Caco-2 (cell line): ENCODE results near the gene REEP6. TPM values are rescaled to one million over a fixed set of nuclear protein-coding genes. Genes with fewer than 3 reads are reported as not detected.

Experiments
- BruUV-seq: library from RNA; stranded (reverse); fragments of 400-500 nt; replicated peaks from 2 replicates; lab custom pipeline; 2021; lab: Mats Ljungman, UMichigan
- CTCF ChIA-PET: fragments of 300-600 bp; sonication (Branson Sonifier 250); formaldehyde crosslinking; loops from one replicate; lab custom pipeline; 2022; ENCODE audit warnings: antibody characterized with exemption; lab: Charles Lee
- POLR2A ChIA-PET: fragments of 300-600 bp; sonication (Branson Sonifier 250); formaldehyde crosslinking; loops from one replicate; lab custom pipeline; 2022; ENCODE audit warnings: antibody characterized with exemption; lab: Charles Lee
- DNase-seq, 2 experiments: peaks; one replicate each; pipeline versions ENCODE4 v3.0.0 to v3.0.0-alpha.2; 2020 to 2022
- H3K27me3 ChIP-seq: replicated peaks from 2 replicates; pipeline ENCODE4 v1.6.0; 2011; ENCODE audit warnings: low read length; ENCODE audit not compliant: control insufficient read depth, insufficient read depth
- H3K36me3 ChIP-seq: 2 replicates; pipeline ENCODE4 v1.5.1; 2011; ENCODE audit warnings: low read length; ENCODE audit not compliant: control insufficient read depth, insufficient read depth
- H3K4me1 ChIP-seq: fragments of 250-450 bp; sonication (Bioruptor Pico); 2 replicates; pipeline ENCODE4 v1.5.1; 2020; ENCODE audit warnings: mild to moderate bottlenecking
- H3K4me3 ChIP-seq: 2 replicates; pipeline ENCODE4 v1.5.1; 2011; ENCODE audit warnings: low read depth, mild to moderate bottlenecking, control low read depth, low read length
- H3K9me3 ChIP-seq: fragments of 250-450 bp; sonication (Bioruptor Pico); 2 replicates; pipeline ENCODE4 v1.5.1; 2020; ENCODE audit warnings: mild to moderate bottlenecking, moderate library complexity
- H3K27ac Mint-ChIP-seq: one replicate; pipeline ENCODE4 v1.8.0; 2022; ENCODE audit warnings: mixed read lengths; ENCODE audit not compliant: unreplicated experiment
- H3K27me3 Mint-ChIP-seq: one replicate; pipeline ENCODE4 v1.8.0; 2022; ENCODE audit warnings: mixed read lengths; ENCODE audit not compliant: insufficient read depth, unreplicated experiment
- H3K36me3 Mint-ChIP-seq: one replicate; pipeline ENCODE4 v1.8.0; 2022; ENCODE audit warnings: mild to moderate bottlenecking, mixed read lengths; ENCODE audit not compliant: insufficient read depth, unreplicated experiment
- H3K4me1 Mint-ChIP-seq: one replicate; pipeline ENCODE4 v1.8.0; 2022; ENCODE audit warnings: low read depth, mixed read lengths; ENCODE audit not compliant: unreplicated experiment
- H3K4me3 Mint-ChIP-seq: one replicate; pipeline ENCODE4 v1.8.0; 2022; ENCODE audit warnings: mild to moderate bottlenecking, moderate library complexity, mixed read lengths; ENCODE audit not compliant: unreplicated experiment
- H3K9me3 Mint-ChIP-seq: one replicate; pipeline ENCODE4 v1.8.0; 2022; ENCODE audit warnings: mixed read lengths; ENCODE audit not compliant: unreplicated experiment
- intact Hi-C: fragments of 100-400 bp; cut with micrococcal nuclease; formaldehyde crosslinking; loops from one replicate; pipeline ENCODE4 v1.10.0; 2022; ENCODE audit not compliant: unreplicated experiment
- total RNA-seq: library from RNA; stranded (reverse); gene quantifications from 2 replicates; pipeline ENCODE4 v1.2.3, GENCODE V29; 2022
- TF ChIP-seq, protein P1 (sequence below), 2 experiments: fragments of 200-600 bp in 1 of 2; IDR thresholded peaks; 1 replicate in 1 of 2; 2 replicates in 1 of 2; pipeline versions ENCODE4 v1.5.1 to v1.8.0; 2011 to 2022; ENCODE audit warnings: antibody characterized with exemption in 1 of 2, control low read depth in 1 of 2, inconsistent platforms in 1 of 2, low read depth in 1 of 2, low read length in 1 of 2, mild to moderate bottlenecking in 1 of 2, moderate library complexity in 1 of 2; ENCODE audit not compliant: insufficient read depth in 1 of 2, severe bottlenecking in 1 of 2, unreplicated experiment in 1 of 2

The REEP6 gene
- total RNA-seq, 1 experiment from 2014 or later, result 50.2 TPM

DNA sequence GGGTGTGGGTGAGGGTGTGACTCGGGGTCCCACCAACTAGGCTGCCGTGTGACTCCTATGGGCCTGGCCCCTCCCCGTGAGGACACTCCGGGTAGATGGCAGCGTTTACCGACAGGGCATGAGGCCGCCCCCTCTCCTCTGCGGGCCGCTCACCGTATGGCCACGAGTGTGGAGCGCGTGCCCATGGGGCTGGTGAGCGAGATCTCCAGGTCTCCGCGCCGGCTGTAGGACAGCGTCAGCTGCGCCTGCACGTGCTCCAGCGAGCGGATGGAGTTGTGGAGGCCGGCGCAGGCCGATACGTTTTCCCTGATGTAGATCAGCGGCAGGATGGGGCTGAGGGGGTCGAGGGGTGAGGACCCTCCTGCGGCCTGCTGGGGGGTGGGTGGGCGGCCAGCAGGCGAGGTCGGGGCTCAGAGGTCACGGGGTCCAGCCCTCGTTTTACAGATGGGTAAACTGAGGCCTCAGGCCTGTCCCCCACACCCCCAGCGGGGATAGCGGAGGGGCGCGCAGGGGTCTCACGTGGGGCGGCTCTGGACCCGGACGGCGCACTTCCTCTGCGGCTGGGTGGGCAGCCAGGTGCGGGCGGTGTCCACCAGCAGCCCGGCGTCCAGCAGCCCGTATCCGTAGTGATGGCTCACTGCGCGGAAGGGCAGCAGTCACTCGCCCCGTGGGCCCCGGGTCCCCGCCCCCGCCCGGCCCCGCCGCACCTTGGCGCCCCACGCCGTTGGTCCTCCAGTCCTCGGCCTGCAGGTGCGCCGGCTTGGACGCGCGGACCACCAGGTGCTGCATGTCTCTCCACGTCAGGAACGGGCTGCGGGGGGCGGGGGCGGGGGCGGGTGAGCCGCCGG is 7.6 kb upstream of the REEP6 start:
- intact Hi-C loops, result no loop called here
- H3K27ac Mint-ChIP-seq, result no peak overlapping the region
- no peaks in the 10 kb centered on the region for H3K27me3 ChIP-seq
- DNase-seq, result no peak
- H3K36me3 ChIP-seq, result no peaks in the 10 kb centered on the region
- no peak overlapping the region for H3K4me3 ChIP-seq
- BruUV-seq, result no TSS peak
- no peaks in the 10 kb centered on the region for H3K4me1 Mint-ChIP-seq
- no peaks in the 10 kb centered on the region for H3K27me3 Mint-ChIP-seq
- H3K9me3 ChIP-seq, result no peaks in the 10 kb centered on the region
- ChIA-PET CTCF (no interaction called here), POLR2A (no interaction called here)
- H3K4me3 Mint-ChIP-seq, result no peak overlapping the region
- H3K4me1 ChIP-seq, result no peaks in the 10 kb centered on the region
- H3K9me3 Mint-ChIP-seq, result no peaks in the 10 kb centered on the region
- peaks cover 14% of the 10 kb centered on the region for H3K36me3 Mint-ChIP-seq
- TF ChIP-seq, protein P1, sequence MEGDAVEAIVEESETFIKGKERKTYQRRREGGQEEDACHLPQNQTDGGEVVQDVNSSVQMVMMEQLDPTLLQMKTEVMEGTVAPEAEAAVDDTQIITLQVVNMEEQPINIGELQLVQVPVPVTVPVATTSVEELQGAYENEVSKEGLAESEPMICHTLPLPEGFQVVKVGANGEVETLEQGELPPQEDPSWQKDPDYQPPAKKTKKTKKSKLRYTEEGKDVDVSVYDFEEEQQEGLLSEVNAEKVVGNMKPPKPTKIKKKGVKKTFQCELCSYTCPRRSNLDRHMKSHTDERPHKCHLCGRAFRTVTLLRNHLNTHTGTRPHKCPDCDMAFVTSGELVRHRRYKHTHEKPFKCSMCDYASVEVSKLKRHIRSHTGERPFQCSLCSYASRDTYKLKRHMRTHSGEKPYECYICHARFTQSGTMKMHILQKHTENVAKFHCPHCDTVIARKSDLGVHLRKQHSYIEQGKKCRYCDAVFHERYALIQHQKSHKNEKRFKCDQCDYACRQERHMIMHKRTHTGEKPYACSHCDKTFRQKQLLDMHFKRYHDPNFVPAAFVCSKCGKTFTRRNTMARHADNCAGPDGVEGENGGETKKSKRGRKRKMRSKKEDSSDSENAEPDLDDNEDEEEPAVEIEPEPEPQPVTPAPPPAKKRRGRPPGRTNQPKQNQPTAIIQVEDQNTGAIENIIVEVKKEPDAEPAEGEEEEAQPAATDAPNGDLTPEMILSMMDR (IDR thresholded peaks at IDR 0.05; ENCODE audit: insufficient read depth in 1 of 2, low read depth in 1 of 2, low read length in 1 of 2, severe bottlenecking in 1 of 2, unreplicated experiment in 1 of 2), result no peak

DNA sequence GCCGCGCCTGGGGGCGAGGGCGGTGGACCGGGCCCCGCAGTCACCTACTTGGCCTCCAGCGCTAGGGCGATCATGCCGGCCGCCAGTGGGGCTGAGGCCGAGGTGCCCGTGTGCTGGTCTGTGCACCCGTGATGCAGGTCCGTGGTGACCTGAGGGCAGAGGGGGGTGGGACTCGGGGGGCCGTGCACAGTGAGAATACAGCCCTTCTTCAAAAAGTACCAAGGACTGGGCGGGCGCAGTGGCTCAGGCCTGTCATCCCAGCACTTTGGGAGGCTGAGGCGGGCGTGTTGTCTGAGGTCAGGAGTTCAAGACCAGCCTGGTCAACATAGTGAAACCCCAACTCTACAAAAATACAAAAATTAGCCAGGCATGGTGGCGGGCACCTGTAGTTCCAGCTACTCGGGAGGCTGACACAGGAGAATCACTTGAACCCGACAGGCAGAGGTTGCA is 7.0 kb upstream of the REEP6 start:
- BruUV-seq, result no TSS peak
- H3K4me3 Mint-ChIP-seq, result no peak overlapping the region
- no peaks in the 10 kb centered on the region for H3K4me1 Mint-ChIP-seq
- no peaks in the 10 kb centered on the region for H3K27me3 ChIP-seq
- no peaks in the 10 kb centered on the region for H3K27me3 Mint-ChIP-seq
- no peak overlapping the region for H3K4me3 ChIP-seq
- no peaks in the 10 kb centered on the region for H3K4me1 ChIP-seq
- H3K9me3 Mint-ChIP-seq, result no peaks in the 10 kb centered on the region
- H3K36me3 ChIP-seq, result no peaks in the 10 kb centered on the region
- H3K9me3 ChIP-seq, result no peaks in the 10 kb centered on the region
- TF ChIP-seq, protein P1 (IDR thresholded peaks at IDR 0.05; ENCODE audit: insufficient read depth in 1 of 2, low read depth in 1 of 2, low read length in 1 of 2, severe bottlenecking in 1 of 2, unreplicated experiment in 1 of 2), result no peak
- no peak for DNase-seq
- intact Hi-C loops, result no loop called here
- ChIA-PET POLR2A (no interaction called here), CTCF (no interaction called here)
- H3K36me3 Mint-ChIP-seq, result peaks cover 10% of the 10 kb centered on the region
- H3K27ac Mint-ChIP-seq, result no peak overlapping the region

DNA sequence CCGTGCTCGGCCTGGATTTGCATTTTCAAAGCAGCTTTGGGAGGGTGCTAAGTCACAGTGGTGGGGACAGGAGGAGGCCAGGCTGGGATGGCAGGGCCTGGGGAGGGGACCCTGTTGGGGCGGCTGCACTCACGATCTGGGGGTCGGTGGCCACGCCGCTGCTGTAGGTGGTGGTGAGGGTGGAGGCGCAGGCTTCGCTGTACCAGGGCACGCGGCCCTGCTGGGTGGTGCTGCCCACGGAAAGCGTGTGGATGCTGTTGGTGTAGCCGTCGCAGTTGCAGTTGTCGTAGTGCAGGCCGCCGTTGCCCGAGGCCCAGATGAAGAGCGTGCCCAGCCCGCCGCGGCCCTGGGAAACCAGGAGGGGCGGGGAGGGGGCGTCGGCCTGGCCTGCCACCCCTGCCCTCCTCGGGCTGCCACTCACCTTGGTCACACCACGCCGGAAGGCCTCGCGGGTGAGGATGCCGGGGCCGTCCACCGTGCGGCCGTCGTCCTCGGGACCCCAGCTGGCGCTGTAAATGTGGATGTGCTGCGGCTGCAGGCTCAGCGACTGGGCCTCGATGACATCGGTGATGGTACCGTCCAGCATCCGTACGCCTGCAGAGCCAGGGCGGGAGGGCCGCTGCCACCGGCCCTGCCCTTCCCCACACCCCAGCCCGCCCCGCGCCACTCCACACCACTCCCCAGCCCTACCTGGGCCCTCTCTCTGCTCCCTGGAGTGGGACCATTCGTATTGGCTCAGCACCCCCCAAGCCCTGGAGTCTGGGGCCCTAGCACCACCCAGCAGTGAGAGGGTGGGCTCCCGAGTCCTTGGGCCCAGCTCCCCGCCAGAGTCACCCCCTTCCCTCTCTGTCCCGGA is 4.0 kb upstream of the REEP6 start:
- peaks cover 4% of the 10 kb centered on the region for H3K4me1 Mint-ChIP-seq
- DNase-seq, result no peak
- ChIA-PET CTCF (no interaction called here), POLR2A (no interaction called here)
- Histone ChIP-seq H3K36me3 (no peaks in the 10 kb centered on the region), H3K27me3 (no peaks in the 10 kb centered on the region), H3K4me3 (no peak overlapping the region), H3K4me1 (peaks cover 12% of the 10 kb centered on the region), H3K9me3 (no peaks in the 10 kb centered on the region)
- no peak overlapping the region for H3K4me3 Mint-ChIP-seq
- peaks cover 18% of the 10 kb centered on the region for H3K36me3 Mint-ChIP-seq
- H3K27me3 Mint-ChIP-seq, result no peaks in the 10 kb centered on the region
- no peaks in the 10 kb centered on the region for H3K9me3 Mint-ChIP-seq
- TF ChIP-seq, protein P1 (IDR thresholded peaks at IDR 0.05; ENCODE audit: insufficient read depth in 1 of 2, low read depth in 1 of 2, low read length in 1 of 2, severe bottlenecking in 1 of 2, unreplicated experiment in 1 of 2), result no peak
- H3K27ac Mint-ChIP-seq, result no peak overlapping the region
- intact Hi-C loops, result no loop called here
- BruUV-seq, result no TSS peak
